H1 (cell line): ENCODE results near the gene TP53I3. TPM values are rescaled to one million over a fixed set of nuclear protein-coding genes. Genes with fewer than 3 reads are reported as not detected.

Source experiments
- CTCF ChIA-PET: fragments of 300-600 bp; sonication (Branson Sonifier 250); formaldehyde crosslinking; loops from one replicate; lab custom pipeline; 2021; ENCODE audit not compliant: partially characterized antibody; lab: Charles Lee
- POLR2A ChIA-PET: fragments of 300-600 bp; sonication (Branson Sonifier 250); formaldehyde crosslinking; loops from one replicate; lab custom pipeline; 2021; ENCODE audit warnings: inconsistent platforms; ENCODE audit not compliant: partially characterized antibody; lab: Charles Lee
- DNase-seq, 2 experiments: peaks; one replicate each; pipeline versions ENCODE4 v3.0.0 to v3.0.0-alpha.2; 2010 to 2022; ENCODE audit warnings: low spot score in 2 of 2, low read depth in 1 of 2, mixed read lengths in 1 of 2
- FAIRE-seq: peaks from 2 replicates; lab custom pipeline; 2011; peaks lifted over from hg19 to GRCh38; lab: Jason Lieb, UNC
- H2AFZ ChIP-seq: 2 replicates; pipeline ENCODE4 v1.8.1; 2012; ENCODE audit warnings: low read length, inconsistent platforms
- H2AK5ac ChIP-seq: 2 replicates; pipeline ENCODE4 v1.6.1; 2013; ENCODE audit warnings: low read depth, low read length
- H2BK120ac ChIP-seq: replicated peaks from 2 replicates; pipeline ENCODE3; 2013; ENCODE audit warnings: low read depth, low read length, inconsistent platforms
- H2BK12ac ChIP-seq: 2 replicates; pipeline ENCODE4 v1.6.1; 2013; ENCODE audit warnings: low read depth, low read length
- H2BK15ac ChIP-seq: 2 replicates; pipeline ENCODE4 v1.6.1; 2013; ENCODE audit warnings: low read length
- H2BK20ac ChIP-seq: 2 replicates; pipeline ENCODE4 v1.6.1; 2013; ENCODE audit warnings: low read length
- H2BK5ac ChIP-seq: 2 replicates; pipeline ENCODE4 v1.6.1; 2013; ENCODE audit warnings: low read depth, low read length
- H3K14ac ChIP-seq: 2 replicates; pipeline ENCODE4 v1.6.1; 2013; ENCODE audit warnings: inconsistent platforms; ENCODE audit not compliant: insufficient read length
- H3K18ac ChIP-seq: 2 replicates; pipeline ENCODE4 v1.6.1; 2013; ENCODE audit warnings: low read length; ENCODE audit errors: extremely low read depth
- H3K23ac ChIP-seq: 2 replicates; pipeline ENCODE4 v1.6.1; 2013; ENCODE audit warnings: inconsistent platforms; ENCODE audit not compliant: insufficient read length
- H3K23me2 ChIP-seq: 2 replicates; pipeline ENCODE4 v1.6.1; 2013; ENCODE audit warnings: low read depth, low read length
- H3K27ac ChIP-seq: 2 replicates; pipeline ENCODE4 v1.6.1; 2011; ENCODE audit warnings: low read depth, low read length, inconsistent platforms
- H3K27me3 ChIP-seq, 4 experiments: replicated peaks in 1 of 4; 1 replicate in 1 of 4; 2 replicates in 3 of 4; pipeline versions ENCODE4 v1.6.1 to v1.8.1; 2011 to 2013; ENCODE audit warnings: low read length in 3 of 4, mild to moderate bottlenecking in 3 of 4, inconsistent platforms in 2 of 4, mixed read lengths in 2 of 4, moderate library complexity in 1 of 4; ENCODE audit not compliant: control insufficient read depth in 3 of 4, insufficient read depth in 3 of 4; ENCODE audit errors: extremely low read depth in 1 of 4
- H3K36me3 ChIP-seq, 4 experiments: 2 replicates each; pipeline versions ENCODE4 v1.6.1 to v1.8.1; 2011 to 2013; ENCODE audit warnings: mild to moderate bottlenecking in 4 of 4, low read length in 3 of 4, moderate library complexity in 2 of 4, control low read depth in 1 of 4, inconsistent platforms in 1 of 4; ENCODE audit not compliant: insufficient read depth in 4 of 4, control insufficient read depth in 2 of 4
- H3K4ac ChIP-seq: replicated peaks from 2 replicates; pipeline ENCODE3; 2013; ENCODE audit warnings: low read length, low read depth, mixed read lengths, inconsistent platforms; ENCODE audit not compliant: insufficient read length
- H3K4me1 ChIP-seq, 4 experiments: replicated peaks in 1 of 4; 1 replicate in 1 of 4; 2 replicates in 3 of 4; pipeline versions ENCODE4 v1.6.1 to v1.8.1; 2011 to 2013; ENCODE audit warnings: low read length in 3 of 4, inconsistent platforms in 2 of 4, mixed read lengths in 1 of 4; ENCODE audit not compliant: insufficient read depth in 4 of 4, control insufficient read depth in 3 of 4
- H3K4me2 ChIP-seq, 2 experiments: 2 replicates each; pipeline versions ENCODE4 v1.6.1 to v1.8.1; 2011 to 2013; ENCODE audit warnings: low read depth in 2 of 2, low read length in 2 of 2, control low read depth in 1 of 2, inconsistent platforms in 1 of 2, mild to moderate bottlenecking in 1 of 2; ENCODE audit not compliant: insufficient read depth in 1 of 2
- H3K4me3 ChIP-seq, 4 experiments: fragments of 200-600, 300-600 bp in 1 of 4; sonication (generic), shearing (Covaris generic), sonication (Bioruptor Twin) in 1 of 4; 2 replicates each; pipeline versions ENCODE4 v1.5.1 to v1.8.1; 2011 to 2016; ENCODE audit warnings: low read length in 4 of 4, low read depth in 3 of 4, control low read depth in 2 of 4, inconsistent platforms in 2 of 4, mild to moderate bottlenecking in 2 of 4, mixed read lengths in 1 of 4, moderate library complexity in 1 of 4; ENCODE audit not compliant: insufficient read depth in 2 of 4; ENCODE audit errors: extremely low read depth in 1 of 4
- H3K56ac ChIP-seq: replicated peaks from 2 replicates; pipeline ENCODE3; 2013; ENCODE audit warnings: low read depth, mild to moderate bottlenecking, mixed read lengths, low read length, inconsistent platforms; ENCODE audit not compliant: insufficient read length
- H3K79me1 ChIP-seq: 2 replicates; pipeline ENCODE4 v1.6.1; 2013; ENCODE audit warnings: low read depth, low read length, control low read depth
- H3K79me2 ChIP-seq, 2 experiments: 2 replicates each; pipeline versions ENCODE4 v1.6.1 to v1.8.1; 2012 to 2013; ENCODE audit warnings: low read length in 2 of 2, mild to moderate bottlenecking in 2 of 2, inconsistent platforms in 1 of 2; ENCODE audit not compliant: insufficient read depth in 2 of 2, control insufficient read depth in 1 of 2
- H3K9ac ChIP-seq, 4 experiments: replicated peaks in 1 of 4; 1 replicate in 1 of 4; 2 replicates in 3 of 4; pipeline versions ENCODE4 v1.6.1 to v1.8.1; 2011 to 2013; ENCODE audit warnings: low read depth in 3 of 4, low read length in 3 of 4, control low read depth in 2 of 4, mild to moderate bottlenecking in 2 of 4, moderate library complexity in 2 of 4, inconsistent platforms in 1 of 4; ENCODE audit errors: extremely low read depth in 1 of 4
- H3K9me3 ChIP-seq, 2 experiments: 2 replicates each; pipeline versions ENCODE4 v1.6.1 to v1.8.1; 2012 to 2013; ENCODE audit warnings: mild to moderate bottlenecking in 2 of 2, moderate library complexity in 2 of 2, control low read depth in 1 of 2, inconsistent platforms in 1 of 2, low read depth in 1 of 2, low read length in 1 of 2, mixed read lengths in 1 of 2; ENCODE audit not compliant: insufficient read depth in 2 of 2
- H4K20me1 ChIP-seq, 2 experiments: replicated peaks in 1 of 2; 2 replicates each; pipeline versions ENCODE3 to v1.8.1; 2011 to 2013; ENCODE audit warnings: inconsistent platforms in 2 of 2, low read length in 2 of 2, mild to moderate bottlenecking in 1 of 2; ENCODE audit not compliant: insufficient read depth in 2 of 2, control insufficient read depth in 1 of 2
- H4K5ac ChIP-seq: 2 replicates; pipeline ENCODE4 v1.6.1; 2013; ENCODE audit warnings: low read length, low read depth, mixed read lengths, inconsistent platforms; ENCODE audit not compliant: insufficient read length
- H4K8ac ChIP-seq: 2 replicates; pipeline ENCODE4 v1.8.0; 2013; ENCODE audit warnings: mild to moderate bottlenecking, moderate library complexity, low read length, inconsistent platforms; ENCODE audit not compliant: insufficient read depth; ENCODE audit errors: extremely low read depth
- H4K91ac ChIP-seq: replicated peaks from 2 replicates; pipeline ENCODE3; 2013; ENCODE audit warnings: low read length, mixed read lengths, inconsistent platforms; ENCODE audit not compliant: insufficient read length
- BACH1 ChIP-seq: IDR thresholded peaks from 2 replicates; pipeline ENCODE4 v1.6.1; 2012; ENCODE audit warnings: low read length, improper control_type of control experiment
- BCL11A ChIP-seq, 2 experiments: IDR thresholded peaks; one replicate each; pipeline ENCODE4 v1.6.1; 2011; ENCODE audit warnings: low read depth in 2 of 2, low read length in 2 of 2, mild to moderate bottlenecking in 2 of 2
- CHD1 ChIP-seq: IDR thresholded peaks from 2 replicates; pipeline ENCODE4 v1.6.1; 2012; ENCODE audit warnings: low read depth, low read length, improper control_type of control experiment
- SUZ12 ChIP-seq: fragments of 200-600 bp; sonication (generic); IDR thresholded peaks from 2 replicates; pipeline ENCODE4 v1.6.1; 2012; ENCODE audit warnings: mild to moderate bottlenecking, inconsistent platforms, low read length, moderate library complexity, mixed read lengths
- WGBS, 2 experiments: shearing (Covaris generic) in 1 of 2; methylation state at CpG; one replicate each; pipeline versions ENCODE4 v1.1.6 to v1.1.7; 2013 to 2015; ENCODE audit warnings: low lambda C conversion rate in 2 of 2, mixed read lengths in 2 of 2, inconsistent platforms in 1 of 2, low coverage in 1 of 2, missing lambda C conversion rate in 1 of 2; ENCODE audit not compliant: insufficient replicate concordance in 2 of 2, insufficient coverage in 1 of 2, insufficient read length in 1 of 2; ENCODE audit errors: extremely low coverage in 1 of 2, missing lambda C conversion rate in 1 of 2; 5-methylcytosine and 5-hydroxymethylcytosine counted together
- polyA plus RNA-seq, 7 experiments: library from polyadenylated mRNA; depleted of rRNA in 3 of 7; stranded (reverse) in 5 of 7; unstranded in 2 of 7; fragments of >200 nt in 5 of 7; fragments of 200-250 nt in 2 of 7; gene quantifications; 1 replicate in 5 of 7; 2 replicates in 1 of 7; 4 replicates in 1 of 7; pipeline versions ENCODE4 v1.2.1 to v1.2.3, GENCODE V29; 2011 to 2013; ENCODE audit warnings: missing spikeins in 2 of 7, mixed read lengths in 2 of 7
- total RNA-seq: library from RNA; stranded (reverse); fragmentation: NEBNext Ultra II Directional; extraction: Animal tissue kit (Norgen Biotek cat#: 25700); gene quantifications from 2 replicates; pipeline ENCODE4 v1.2.1, GENCODE V29; 2021

TP53I3 gene
- total and polyA plus RNA-seq, 2 of the 8 experiments (the other 6 are each of a cell fraction or from before 2014, with no cell fraction given), result 29.4 to 34.5 TPM

DNA sequence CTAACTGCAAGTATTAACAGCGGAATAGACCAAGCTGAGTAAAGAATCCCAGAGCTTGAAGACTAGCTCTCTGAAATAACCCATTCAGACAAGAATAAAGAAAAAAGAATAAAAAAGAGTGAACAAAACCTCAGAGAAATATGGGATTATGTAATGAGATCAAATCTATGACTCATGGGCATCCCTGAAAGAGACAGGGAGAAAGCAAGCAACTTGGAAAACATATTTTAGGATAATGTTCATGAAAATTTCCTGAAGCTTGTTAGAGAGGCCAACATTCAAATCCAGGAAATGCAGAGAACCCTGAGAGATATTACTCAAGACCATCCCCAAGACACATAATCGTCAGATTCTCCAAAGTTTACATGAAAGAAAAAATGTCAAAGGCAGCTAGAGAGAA lies 21.2 kb upstream of the TP53I3 start:
- Histone ChIP-seq H3K56ac (no peak overlapping the region), H3K9me3 (no peaks in the 10 kb centered on the region; a peak in 1 of 4 replicates), H2BK120ac (no peak overlapping the region), H2BK12ac (no peak overlapping the region), H3K14ac (no peak overlapping the region), H2BK15ac (no peak overlapping the region), H2BK5ac (no peak overlapping the region), H4K91ac (no peak overlapping the region), H3K36me3 (no peaks in the 10 kb centered on the region), H3K27ac (no peak overlapping the region), H3K9ac (no peak overlapping the region), H2AK5ac (no peak overlapping the region), H2BK20ac (no peak overlapping the region), H3K4ac (no peak overlapping the region), H3K4me1 (no peaks in the 10 kb centered on the region), H3K27me3 (no peaks in the 10 kb centered on the region), H3K79me1 (no peaks in the 10 kb centered on the region), H4K8ac (no peak overlapping the region), H2AFZ (no peak overlapping the region), H3K18ac (no peak overlapping the region), H3K23me2 (no peaks in the 10 kb centered on the region), H4K5ac (no peak overlapping the region), H3K4me3 (no peak overlapping the region), H3K23ac (no peak overlapping the region), H3K79me2 (no peaks in the 10 kb centered on the region), H3K4me2 (no peak overlapping the region), H4K20me1 (no peaks in the 10 kb centered on the region)
- ChIA-PET POLR2A (interaction anchor here (1.3 kb wide), 1 partner anchor 16 kb away, joined by 3 read pairs; no protein-coding TSS in a partner anchor), CTCF (interaction anchor here (0.7 to 0.9 kb wide), 2 partner anchors 55 to 75 kb away, joined by 3 to 4 read pairs; no protein-coding TSS in a partner anchor)
- FAIRE-seq, result no peak
- DNase-seq, result no peak
- 21% methylated on average over 2 of the region's 2 CpGs; no CpG with 5 or more reads in 1 of the 2 experiments for WGBS, 2 experiments
- TF ChIP-seq SUZ12 (no peak), BACH1 (no peak), BCL11A (IDR thresholded peaks at IDR 0.05; ENCODE audit: low read depth in 2 of 2, low read length in 2 of 2) (no peak), CHD1 (no peak)
